ENCODE measurements around the gene C1QL4. TPM values are rescaled to one million over a fixed set of nuclear protein-coding genes. Genes with fewer than 3 reads are reported as not detected.

Gene C1QL4
- polyA plus RNA-seq, 3 donors, result not detected

- TF ChIP-seq CTCF (IDR thresholded peaks at IDR 0.05), result peak; percentile 99
- Histone ChIP-seq H3K4me3 (replicated peaks in 1 of 3; ENCODE audit: low read depth in 2 of 3, low read length in 3 of 3) (peak overlapping the region; percentile 37 to 83 (median 40)), H3K36me3 (replicated peaks in 1 of 2; ENCODE audit: control insufficient read depth in 1 of 2, insufficient read depth in 2 of 2, low read length in 2 of 2) (no peaks in the 10 kb centered on the region), H2AFZ (ENCODE audit: insufficient read depth, low read depth, low read length, poor library complexity, severe bottlenecking) (peak overlapping the region; percentile 84), H3K27me3 (ENCODE audit: control insufficient read depth in 2 of 2, insufficient read depth in 2 of 2, low read length in 2 of 2) (peaks cover 82 to 99% of the 10 kb centered on the region in 2 donors), H3K27ac (ENCODE audit: low read depth in 1 of 2, low read length in 2 of 2) (no peak overlapping the region), H3K4me2 (replicated peaks; ENCODE audit: extremely low read depth, low read length, poor library complexity, severe bottlenecking) (peak overlapping the region; percentile 99), H3K9me3 (replicated peaks in 1 of 2; ENCODE audit: control insufficient read depth in 1 of 2, insufficient read depth in 1 of 2, low read length in 2 of 2) (peaks cover 2 to 48% of the 10 kb centered on the region in 2 donors), H3K9ac (ENCODE audit: insufficient read depth, low read length, poor library complexity, severe bottlenecking) (peak overlapping the region; percentile 56), H3K4me1 (ENCODE audit: control insufficient read depth in 1 of 2, insufficient read depth in 2 of 2, low read length in 2 of 2) (peaks cover 39 to 48% of the 10 kb centered on the region in 2 donors), H3K79me2 (ENCODE audit: insufficient read depth, low read length) (no peaks in the 10 kb centered on the region), H4K20me1 (ENCODE audit: insufficient read depth, low read length) (no peaks in the 10 kb centered on the region)
- DNase-seq, result peak; percentile 53 to 74 (median 66)
- H3K36me3 Mint-ChIP-seq, result peaks cover 6 to 11% of the 10 kb centered on the region in 2 donors
- H3K4me1 Mint-ChIP-seq, result peaks cover 45% of the 10 kb centered on the region
- WGBS (ENCODE audit: insufficient coverage), result 1% methylated on average over 49 of the region's 58 CpGs
- intact Hi-C loops (cut with micrococcal nuclease), result loop anchor here (2.0 to 10.0 kb wide), 3 partner anchors 53 to 277 kb away; partner anchors contain the start of genes KMT2D (in 1 of the 2) and RHEBL1 (in 1 of the 2)
- peaks cover 93 to 100% (median 98%) of the 10 kb centered on the region in 3 donors for H3K27me3 Mint-ChIP-seq (ENCODE audit: low read depth in 3 of 3)
- peaks cover 0 to 32% (median 13%) of the 10 kb centered on the region in 7 donors for H3K9me3 Mint-ChIP-seq
- peak overlapping the region; percentile 76 to 92 for H3K4me3 Mint-ChIP-seq
- no peak overlapping the region for H3K27ac Mint-ChIP-seq
Observed at GRCh38 chr12:49342066-49342913, 5.3 kb upstream of the C1QL4 start.

- Mint-ChIP-seq H3K36me3 (peaks cover 7 to 8% of the 10 kb centered on the region in 2 donors), H3K9me3 (peaks cover 0 to 35% (median 13%) of the 10 kb centered on the region in 7 donors), H3K27ac (no peak overlapping the region), H3K4me1 (peaks cover 44% of the 10 kb centered on the region), H3K27me3 (ENCODE audit: low read depth in 3 of 3) (peaks cover 93 to 100% (median 98%) of the 10 kb centered on the region in 3 donors), H3K4me3 (peak overlapping the region; percentile 76 to 92)
- Histone ChIP-seq H3K4me2 (replicated peaks; ENCODE audit: extremely low read depth, low read length, poor library complexity, severe bottlenecking) (peak overlapping the region; percentile 99), H3K27me3 (ENCODE audit: control insufficient read depth in 2 of 2, insufficient read depth in 2 of 2, low read length in 2 of 2) (peaks cover 81 to 98% of the 10 kb centered on the region in 2 donors), H3K9ac (ENCODE audit: insufficient read depth, low read length, poor library complexity, severe bottlenecking) (peak overlapping the region; percentile 56), H3K4me3 (replicated peaks in 1 of 3; ENCODE audit: low read depth in 2 of 3, low read length in 3 of 3) (peak overlapping the region in 2 of 3 experiments; percentile 40 to 83), H3K4me1 (ENCODE audit: control insufficient read depth in 1 of 2, insufficient read depth in 2 of 2, low read length in 2 of 2) (peaks cover 38 to 48% of the 10 kb centered on the region in 2 donors), H3K36me3 (replicated peaks in 1 of 2; ENCODE audit: control insufficient read depth in 1 of 2, insufficient read depth in 2 of 2, low read length in 2 of 2) (no peaks in the 10 kb centered on the region), H3K79me2 (ENCODE audit: insufficient read depth, low read length) (no peaks in the 10 kb centered on the region), H2AFZ (ENCODE audit: insufficient read depth, low read depth, low read length, poor library complexity, severe bottlenecking) (peak overlapping the region; percentile 84), H4K20me1 (ENCODE audit: insufficient read depth, low read length) (no peaks in the 10 kb centered on the region), H3K27ac (ENCODE audit: low read depth in 1 of 2, low read length in 2 of 2) (no peak overlapping the region), H3K9me3 (replicated peaks in 1 of 2; ENCODE audit: control insufficient read depth in 1 of 2, insufficient read depth in 1 of 2, low read length in 2 of 2) (peaks cover under 1 to 42% of the 10 kb centered on the region in 2 donors)
- intact Hi-C loops (cut with micrococcal nuclease), result loop anchor here (2.0 to 10.0 kb wide), 3 partner anchors 53 to 277 kb away; partner anchors contain the start of genes KMT2D (in 1 of the 2) and RHEBL1 (in 1 of the 2)
- 18% methylated on average over 21 of the region's 21 CpGs for WGBS (ENCODE audit: insufficient coverage)
- TF ChIP-seq CTCF (IDR thresholded peaks at IDR 0.05), result no peak
- no peak for DNase-seq
Observed at GRCh38 chr12:49341777-49342065, 4.7 kb upstream of the C1QL4 start.

Data from CD14-positive monocyte (primary cell).